IMR-90 (cell line): Measurements from ENCODE around the gene DNAJC12. TPM values are rescaled to one million over a fixed set of nuclear protein-coding genes. Genes with fewer than 3 reads are reported as not detected.
A peak's percentile ranks its signal among the peaks of the same experiment; 100 is the strongest.

Experiments used
- ATAC-seq: fragments of 200-7000 bp; cut with Tn5 transposase; 2 replicates; pipeline ENCODE4 v1.9.1; 2020; ENCODE audit warnings: low read depth, mild to moderate bottlenecking, moderate library complexity
- BruUV-seq: library from RNA; stranded (reverse); fragments of 400-500 nt; replicated peaks from 2 replicates; lab custom pipeline; 2021; lab: Mats Ljungman, UMichigan
- CTCF ChIA-PET: fragments of 300-600 bp; formaldehyde crosslinking; extraction: SDS; loops from one replicate; lab custom pipeline; 2021; ENCODE audit warnings: antibody characterized with exemption; lab: Yijun Ruan, JAX
- POLR2A ChIA-PET: fragments of 300-600 bp; sonication (Branson Sonifier 250); formaldehyde crosslinking; loops from one replicate; lab custom pipeline; 2022; ENCODE audit warnings: antibody characterized with exemption; ENCODE audit not compliant: unreplicated experiment; lab: Charles Lee
- DNase-seq: peaks from one replicate; pipeline ENCODE4 v3.0.0; 2013
- H2AFZ ChIP-seq: replicated peaks from 2 replicates; pipeline ENCODE3; 2013; ENCODE audit warnings: low read length, mild to moderate bottlenecking; ENCODE audit not compliant: poor library complexity
- H2AK5ac ChIP-seq: 2 replicates; pipeline ENCODE4 v1.6.1; 2013; ENCODE audit warnings: low read depth, low read length, inconsistent platforms
- H2AK9ac ChIP-seq: replicated peaks from 2 replicates; pipeline ENCODE3; 2013; ENCODE audit warnings: mild to moderate bottlenecking, low read depth, low read length, moderate library complexity; ENCODE audit not compliant: poor library complexity
- H2BK120ac ChIP-seq: 2 replicates; pipeline ENCODE4 v1.6.1; 2013; ENCODE audit warnings: low read depth, low read length, inconsistent platforms
- H2BK15ac ChIP-seq: 3 replicates; pipeline ENCODE4 v1.6.1; 2013; ENCODE audit warnings: low read depth, low read length, inconsistent platforms
- H2BK20ac ChIP-seq: 2 replicates; pipeline ENCODE4 v1.6.1; 2013; ENCODE audit warnings: low read depth, mild to moderate bottlenecking, inconsistent platforms, low read length, moderate library complexity
- H2BK5ac ChIP-seq: 2 replicates; pipeline ENCODE4 v1.6.1; 2013; ENCODE audit warnings: mild to moderate bottlenecking, low read depth, low read length, inconsistent platforms; ENCODE audit not compliant: poor library complexity, severe bottlenecking
- H3K14ac ChIP-seq: replicated peaks from 2 replicates; pipeline ENCODE4 v1.6.1; 2013; ENCODE audit warnings: low read depth, low read length, inconsistent platforms
- H3K18ac ChIP-seq: 2 replicates; pipeline ENCODE4 v1.6.1; 2013; ENCODE audit warnings: low read depth, low read length, control low read depth
- H3K23ac ChIP-seq: 2 replicates; pipeline ENCODE4 v1.6.1; 2013; ENCODE audit warnings: low read depth, low read length, inconsistent platforms
- H3K27ac ChIP-seq: 2 replicates; pipeline ENCODE4 v1.5.1; 2013; ENCODE audit warnings: mild to moderate bottlenecking, control low read depth, low read length; ENCODE audit not compliant: insufficient read depth
- H3K27me3 ChIP-seq: 2 replicates; pipeline ENCODE4 v1.6.1; 2013; ENCODE audit warnings: low read length; ENCODE audit not compliant: control insufficient read depth, insufficient read depth
- H3K36me3 ChIP-seq: 2 replicates; pipeline ENCODE4 v1.6.1; 2013; ENCODE audit warnings: low read length, mixed read lengths; ENCODE audit not compliant: control insufficient read depth, insufficient read depth
- H3K4ac ChIP-seq: 2 replicates; pipeline ENCODE4 v1.6.1; 2013; ENCODE audit warnings: low read depth, low read length, inconsistent platforms
- H3K4me1 ChIP-seq: 2 replicates; pipeline ENCODE4 v1.6.1; 2013; ENCODE audit warnings: low read length, mixed read lengths; ENCODE audit not compliant: control insufficient read depth, insufficient read depth
- H3K4me2 ChIP-seq: 2 replicates; pipeline ENCODE4 v1.6.1; 2013; ENCODE audit warnings: low read depth, mild to moderate bottlenecking, control low read depth, low read length, moderate library complexity
- H3K4me3 ChIP-seq: 2 replicates; pipeline ENCODE4 v1.5.1; 2013; ENCODE audit warnings: low read depth, mild to moderate bottlenecking, control low read depth, low read length, moderate library complexity; ENCODE audit not compliant: insufficient read depth
- H3K56ac ChIP-seq: 2 replicates; pipeline ENCODE4 v1.6.1; 2013; ENCODE audit warnings: low read length, inconsistent platforms; ENCODE audit not compliant: insufficient read depth; ENCODE audit errors: extremely low read depth
- H3K79me1 ChIP-seq, 2 experiments: 2 replicates each; pipeline ENCODE4 v1.6.1; 2013; ENCODE audit warnings: low read length in 2 of 2, inconsistent platforms in 1 of 2, low read depth in 1 of 2
- H3K9ac ChIP-seq: 2 replicates; pipeline ENCODE4 v1.6.1; 2013; ENCODE audit warnings: low read depth, low read length, control low read depth
- H3K9me1 ChIP-seq: 2 replicates; pipeline ENCODE4 v1.6.1; 2013; ENCODE audit warnings: low read length, inconsistent platforms; ENCODE audit not compliant: insufficient read depth
- H3K9me3 ChIP-seq: 2 replicates; pipeline ENCODE4 v1.6.1; 2013; ENCODE audit warnings: low read length; ENCODE audit not compliant: control insufficient read depth, insufficient read depth
- H4K20me1 ChIP-seq: 2 replicates; pipeline ENCODE4 v1.6.1; 2013; ENCODE audit warnings: low read length, inconsistent platforms; ENCODE audit not compliant: insufficient read depth
- H4K5ac ChIP-seq: 2 replicates; pipeline ENCODE4 v1.6.1; 2013; ENCODE audit warnings: mild to moderate bottlenecking, low read depth, low read length, control low read depth
- H4K8ac ChIP-seq, 2 experiments: 2 replicates each; pipeline ENCODE4 v1.6.1; 2013; ENCODE audit warnings: low read depth in 2 of 2, low read length in 2 of 2, control low read depth in 1 of 2, inconsistent platforms in 1 of 2
- H4K91ac ChIP-seq: 2 replicates; pipeline ENCODE4 v1.6.1; 2013; ENCODE audit warnings: low read depth, low read length, inconsistent platforms; ENCODE audit not compliant: insufficient read depth
- CHD1 ChIP-seq: IDR thresholded peaks from 2 replicates; pipeline ENCODE4 v1.6.1; 2012; ENCODE audit warnings: low read depth, low read length, improper control_type of control experiment
- CTCF ChIP-seq: conservative IDR thresholded peaks from 2 replicates; pipeline ENCODE4 v1.5.1; 2012; ENCODE audit warnings: mild to moderate bottlenecking, low read depth, low read length, improper control_type of control experiment
- MAZ ChIP-seq: IDR thresholded peaks from 2 replicates; pipeline ENCODE4 v1.6.1; 2012; ENCODE audit warnings: low read depth, mild to moderate bottlenecking, low read length, improper control_type of control experiment, moderate library complexity, borderline replicate concordance
- MXI1 ChIP-seq: IDR thresholded peaks from 2 replicates; pipeline ENCODE4 v1.6.1; 2012; ENCODE audit warnings: low read depth, mild to moderate bottlenecking, low read length, moderate library complexity, borderline replicate concordance
- POLR2A ChIP-seq: IDR thresholded peaks from 2 replicates; pipeline ENCODE4 v1.6.1; 2012; ENCODE audit warnings: mild to moderate bottlenecking, low read depth, low read length
- RAD21 ChIP-seq: IDR thresholded peaks from 2 replicates; pipeline ENCODE4 v1.6.1; 2012; ENCODE audit warnings: low read length, improper control_type of control experiment
- RFX5 ChIP-seq: IDR thresholded peaks from 2 replicates; pipeline ENCODE4 v1.8.0; 2012; ENCODE audit warnings: low read depth, mild to moderate bottlenecking, low read length, moderate library complexity
- USF2 ChIP-seq: fragments of 150-350 bp; IDR thresholded peaks from 2 replicates; pipeline ENCODE4 v1.6.1; 2017; ENCODE audit warnings: mild to moderate bottlenecking, antibody characterized with exemption, low read length, low read depth
- whole genome bisulfite sequencing, 2 experiments: methylation state at CpG; one replicate each; pipeline versions ENCODE4 v1.1.5 to v1.1.7; 2013; ENCODE audit warnings: missing lambda C conversion rate in 2 of 2; ENCODE audit not compliant: insufficient read length in 1 of 2; ENCODE audit errors: extremely low coverage in 2 of 2; 5-methylcytosine and 5-hydroxymethylcytosine counted together
- dilution Hi-C: fragments of 300-500 bp; cut with HindIII; formaldehyde crosslinking; loops from one replicate; pipeline ENCODE4 v1.14.3; 2018; ENCODE audit warnings: low sequenced_read_pairs; ENCODE audit not compliant: unreplicated experiment
- in situ Hi-C: fragments of 300-500 bp; cut with MboI; formaldehyde crosslinking; loops from 3 replicates; pipeline ENCODE4 v1.14.3; 2019; ENCODE audit warnings: low sequenced_read_pairs, inconsistent platforms, mixed read lengths
- intact Hi-C: fragments of 100-400 bp; cut with micrococcal nuclease; formaldehyde crosslinking; loops from 2 replicates; pipeline ENCODE4 v1.10.0; 2022
- polyA plus RNA-seq, 3 experiments: library from polyadenylated mRNA; depleted of rRNA; stranded (reverse); fragments of >200 nt; gene quantifications; 2 replicates each; pipeline ENCODE4 v1.2.3, GENCODE V29; 2012; ENCODE audit warnings: low replicate concordance in 1 of 3
- total RNA-seq: library from RNA; depleted of rRNA; stranded (reverse); fragments of >200 nt; gene quantifications from 2 replicates; pipeline ENCODE4 v1.2.3, GENCODE V29; 2012

Gene DNAJC12
- total and polyA plus RNA-seq, 2 of the 4 experiments (the other 2 are of a cell fraction), result 2.3 to 2.9 TPM

GRCh38 chr10:67883710-67884312 lies 45.8 kb upstream of the DNAJC12 start:
- peak overlapping the region; percentile 23 for H4K5ac ChIP-seq
- no peak for TF ChIP-seq CTCF
- no peak for TF ChIP-seq MAZ
- TF ChIP-seq MXI1, result no peak
- no peak for TF ChIP-seq POLR2A
- no peak for TF ChIP-seq RFX5
- no peak for TF ChIP-seq CHD1
- TF ChIP-seq RAD21, result no peak
- TF ChIP-seq USF2, result no peak
- H2AK9ac ChIP-seq, result peak overlapping the region; percentile 69
- ATAC-seq (peak; percentile 15), DNase-seq (no peak)
- H2BK120ac ChIP-seq, result peak overlapping the region; percentile 56
- ChIA-PET POLR2A (interaction anchor here (0.6 kb wide), 1 partner anchor 16 kb away, joined by 4 read pairs; no protein-coding TSS in a partner anchor), CTCF (interaction anchor here (0.5 to 1.1 kb wide), 2 partner anchors 16 to 381 kb away, joined by 3 to 5 read pairs; no protein-coding TSS in a partner anchor)
- no peaks in the 10 kb centered on the region for H3K27me3 ChIP-seq
- peak overlapping the region; percentile 63 for H3K4ac ChIP-seq
- peaks cover 15 to 20% of the 10 kb centered on the region in 2 experiments for H3K79me1 ChIP-seq
- H3K36me3 ChIP-seq, result peaks cover 7% of the 10 kb centered on the region
- H4K20me1 ChIP-seq, result peaks cover 15% of the 10 kb centered on the region
- intact Hi-C loops (loop anchor here (1.0 to 10.0 kb wide), 3 partner anchors 191 to 451 kb away; partner anchors contain the start of genes HERC4, HNRNPH3 and PBLD), dilution Hi-C loops (no loop called here), in situ Hi-C loops (no loop called here)
- peak overlapping the region; percentile 88 for H2AFZ ChIP-seq
- WGBS, 2 experiments, result no CpG with 5 or more reads among the region's 13 CpGs
- H3K9ac ChIP-seq, result peak overlapping the region; percentile 60
- no peaks in the 10 kb centered on the region for H3K9me3 ChIP-seq
- peak overlapping the region; percentile 35; the same call in 1 of the 2 replicates for H4K91ac ChIP-seq
- no peak overlapping the region for H2AK5ac ChIP-seq
- H3K4me2 ChIP-seq, result peak overlapping the region; percentile 75
- no TSS peak for BruUV-seq
- H3K23ac ChIP-seq, result peak overlapping the region; percentile 84; the same call in 1 of the 2 replicates
- peak overlapping the region; percentile 23 to 73 for H4K8ac ChIP-seq
- H2BK5ac ChIP-seq, result peak overlapping the region; percentile 31
- H3K9me1 ChIP-seq, result 0 out of 2 replicates have a peak, but pooled peaks cover 5% of the 10 kb centered on the region
- peak overlapping the region; percentile 8; the same call in 1 of the 3 replicates for H2BK15ac ChIP-seq
- peak overlapping the region; percentile 72; the same call in 1 of the 2 replicates for H3K56ac ChIP-seq
- peak overlapping the region; percentile 56 for H3K4me3 ChIP-seq
- peak overlapping the region; percentile 13 for H2BK20ac ChIP-seq
- peaks cover 3% of the 10 kb centered on the region; the same call in 1 of the 2 replicates for H3K4me1 ChIP-seq
- peak overlapping the region; percentile 52 for H3K27ac ChIP-seq
- H3K14ac ChIP-seq, result peak overlapping the region; percentile 83
- peak overlapping the region; percentile 14 for H3K18ac ChIP-seq
